Activated effector memory CD4-positive, alpha-beta T cell treated with anti-CD3 and anti-CD28 coated beads, Interleukin-2, amount 50 U/mL, for 16 hours (primary cell): ENCODE measurements around the gene FGD3.
A peak's percentile ranks its signal among the peaks of the same experiment; 100 is the strongest.

Source experiments
- DNase-seq: peaks from one replicate; pipeline ENCODE4 v3.0.0-alpha.2; 2020

FGD3 gene

GRCh38 chr9:93033531-93033930, 86.2 kb downstream of the FGD3 start:
- no peak for DNase-seq

GRCh38 chr9:93035106-93035660, 87.9 kb downstream of the FGD3 start:
- DNase-seq: no peak

- peak; percentile 61 for DNase-seq
Observed at GRCh38 chr9:93035821-93036351, 88.6 kb downstream of the FGD3 start.

DNA sequence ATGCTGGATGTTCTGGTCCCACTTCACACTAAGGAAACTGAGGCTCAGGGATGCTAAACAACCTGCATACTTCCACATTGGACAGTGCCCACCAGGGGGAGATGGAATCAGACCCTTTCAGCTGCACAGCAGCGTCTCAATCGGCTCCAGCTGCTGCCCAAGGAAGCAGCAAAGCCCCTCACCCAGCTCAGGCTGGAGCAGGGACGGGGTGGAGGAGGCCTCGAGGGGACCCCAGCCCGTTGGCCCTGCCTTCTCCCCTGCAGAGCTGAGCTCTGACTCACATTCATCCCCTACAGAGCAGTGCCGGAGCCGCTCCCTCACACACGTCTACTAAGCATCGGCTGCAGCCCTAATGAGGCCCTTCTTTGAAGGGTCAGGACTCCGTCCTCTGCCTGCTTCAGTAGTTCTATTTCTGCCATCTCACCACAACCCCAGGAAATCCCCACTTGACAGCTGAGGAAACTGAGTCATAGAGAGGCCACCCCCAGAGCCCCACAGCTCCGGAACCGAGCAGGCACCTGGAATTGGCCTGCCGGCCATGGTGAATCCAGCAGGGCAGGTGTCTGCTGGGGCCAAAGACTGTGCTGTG, 89.7 kb downstream of the FGD3 start:
- DNase-seq: no peak

DNA sequence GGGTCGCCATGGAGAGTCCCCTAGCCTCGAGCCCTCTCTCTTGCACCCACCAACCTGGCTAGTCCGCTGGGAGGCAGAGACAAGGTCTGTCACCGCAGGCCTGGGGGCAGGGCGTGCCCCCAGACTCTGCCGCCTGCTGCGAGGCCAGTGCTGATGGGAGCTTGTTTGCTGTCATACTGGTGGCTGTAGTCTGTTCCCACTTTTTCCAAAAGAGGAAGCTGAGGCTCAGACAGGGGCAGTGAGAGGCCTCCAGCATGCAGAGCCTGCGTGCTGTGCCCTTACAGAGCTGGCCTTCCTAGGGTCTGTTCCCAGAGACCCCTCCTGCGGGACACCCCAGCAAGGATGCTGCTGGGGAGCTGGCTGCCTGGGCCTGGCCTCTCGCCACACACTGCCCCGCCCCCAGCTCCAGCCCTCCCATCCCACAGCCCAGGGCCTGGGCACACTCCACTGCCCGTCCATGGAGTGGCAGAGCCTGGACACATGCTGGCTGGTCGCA, 90.2 kb downstream of the FGD3 start:
- no peak for DNase-seq

GRCh38 chr9:93038918-93039317, 91.6 kb downstream of the FGD3 start:
- no peak for DNase-seq

DNA sequence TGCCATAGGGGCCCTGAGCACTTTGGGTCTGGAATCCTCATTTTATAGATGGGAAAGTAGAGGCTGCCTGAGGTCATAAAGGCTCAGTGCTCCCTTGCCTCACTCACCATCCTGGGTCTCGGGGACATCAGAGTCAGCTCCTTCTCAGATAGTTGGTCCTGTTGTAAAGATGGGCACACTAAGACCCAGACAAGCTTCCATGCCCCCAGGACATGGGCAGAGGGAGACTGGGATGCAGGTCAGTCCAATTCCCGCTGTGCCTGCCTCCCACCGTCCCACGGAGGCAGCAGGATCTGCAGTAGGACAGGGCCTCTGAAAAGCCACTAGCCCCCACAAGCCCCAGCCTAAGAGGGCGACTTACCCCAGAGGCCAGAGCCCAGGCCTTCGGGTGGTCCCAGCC, 92.1 kb downstream of the FGD3 start:
- no peak for DNase-seq

DNA sequence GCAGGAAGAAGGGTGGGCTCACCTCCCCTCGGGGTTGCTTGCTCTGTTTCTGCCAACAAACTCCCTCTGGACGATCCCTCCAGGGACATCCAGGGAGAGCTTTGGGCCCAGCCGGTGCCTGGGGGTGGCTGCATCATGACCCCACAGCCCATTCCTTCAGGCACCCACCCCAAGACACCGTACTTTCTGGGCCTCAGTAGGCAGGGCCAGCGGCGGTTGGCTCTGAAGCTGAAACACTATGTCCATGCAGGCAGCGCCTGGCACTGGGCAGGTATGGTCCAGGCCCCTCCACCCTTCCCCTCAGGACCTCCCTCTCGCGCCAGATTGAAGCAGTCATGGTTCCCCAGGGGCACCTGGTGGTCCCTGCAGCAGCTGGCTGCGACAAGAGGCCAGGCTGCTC, 92.7 kb downstream of the FGD3 start:
- DNase-seq: no peak

DNA sequence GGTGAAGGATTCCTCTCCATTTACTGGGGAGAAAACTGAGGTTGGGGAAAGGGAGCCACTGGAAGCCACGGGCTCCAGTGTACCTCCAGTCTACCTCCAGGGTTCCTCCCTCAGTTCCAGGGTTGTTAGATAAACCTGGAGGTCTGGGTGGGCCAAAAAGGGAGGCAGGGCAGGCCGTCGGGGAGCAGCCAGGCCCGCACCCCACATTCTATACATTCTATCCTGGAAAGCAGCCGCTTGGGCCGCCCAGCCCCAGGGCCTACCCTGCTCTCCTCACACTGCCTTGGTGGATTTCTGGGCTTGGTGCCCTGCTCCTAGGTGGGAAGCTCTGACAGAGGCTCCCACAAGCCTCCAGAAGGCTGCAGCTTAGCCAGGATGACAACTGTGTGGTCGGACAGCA, 93.1 kb downstream of the FGD3 start:
- DNase-seq: no peak

DNA sequence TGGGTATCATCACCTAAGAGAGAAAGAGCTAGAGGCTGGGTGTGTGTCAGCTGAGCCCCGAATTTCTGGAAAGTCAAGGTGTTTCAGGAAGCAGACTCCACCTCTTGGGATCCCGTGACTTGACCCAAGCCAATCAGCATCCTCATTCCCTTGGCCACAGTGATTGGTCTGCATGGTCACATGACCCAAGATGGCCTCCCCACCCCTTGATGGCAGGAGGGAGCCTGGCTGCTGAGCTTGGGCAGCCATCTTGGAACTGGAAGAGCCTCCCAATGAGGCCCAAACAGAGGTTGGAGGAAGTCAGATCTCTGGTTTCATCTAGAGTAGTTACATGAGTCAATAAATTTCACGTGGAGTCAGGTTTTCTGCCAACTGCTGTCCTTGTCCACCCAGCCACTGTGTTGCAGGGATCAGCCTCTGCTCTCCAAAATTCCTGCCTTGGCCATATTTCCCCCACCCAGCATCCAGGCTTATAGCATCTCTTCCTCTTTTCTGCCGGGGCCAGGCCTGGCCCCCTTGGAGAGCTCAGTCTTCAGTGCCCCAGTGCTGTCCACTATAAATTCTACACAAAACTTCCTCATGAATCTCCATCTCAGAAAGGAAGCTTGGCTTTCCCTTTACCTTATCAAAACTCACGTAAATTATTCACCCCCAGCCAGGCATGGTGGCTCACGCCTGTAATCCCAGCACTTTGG, 93.9 kb downstream of the FGD3 start:
- peak; percentile 62 for DNase-seq

DNA sequence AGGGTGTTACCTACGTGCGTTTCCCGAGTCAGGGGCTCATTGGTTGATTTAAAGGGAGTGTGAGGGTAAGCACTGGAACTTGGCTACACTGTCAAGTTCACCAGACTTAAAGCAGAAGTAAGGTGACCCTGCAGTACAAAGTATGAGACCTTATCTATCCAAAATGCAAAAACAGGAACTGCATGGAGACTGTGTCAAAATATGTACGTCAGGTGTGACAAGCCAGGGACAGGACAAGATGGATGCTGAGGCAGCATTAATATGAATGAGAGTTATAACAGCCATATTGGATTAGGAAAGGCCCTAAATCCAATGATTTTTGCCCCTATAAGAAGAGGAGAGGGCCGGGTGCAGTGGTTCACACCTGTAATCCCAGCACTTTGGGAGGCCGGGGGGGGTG, 95.8 kb downstream of the FGD3 start:
- no peak for DNase-seq

DNA sequence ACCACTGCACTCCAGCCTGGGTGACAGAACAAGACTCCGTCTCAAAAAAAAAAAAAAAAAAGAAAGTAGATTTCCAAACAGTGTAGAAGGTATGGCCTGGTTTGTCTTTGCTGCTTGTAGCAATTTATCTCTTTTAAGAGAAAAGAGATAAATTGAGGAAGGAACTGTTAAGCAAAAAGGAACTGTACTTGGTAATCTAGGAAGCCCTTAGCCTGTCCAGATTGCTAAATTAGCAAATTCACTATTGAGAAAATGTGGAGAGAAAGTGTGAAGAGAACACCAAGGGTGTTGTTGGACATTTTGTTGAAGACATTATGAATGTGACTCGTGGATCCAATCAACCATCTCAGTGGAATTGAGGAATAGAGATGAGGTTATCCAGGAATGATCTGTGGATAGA, 98.2 kb downstream of the FGD3 start:
- DNase-seq: no peak

- DNase-seq: no peak
Observed at GRCh38 chr9:93048566-93049448, 101.5 kb downstream of the FGD3 start.

DNA sequence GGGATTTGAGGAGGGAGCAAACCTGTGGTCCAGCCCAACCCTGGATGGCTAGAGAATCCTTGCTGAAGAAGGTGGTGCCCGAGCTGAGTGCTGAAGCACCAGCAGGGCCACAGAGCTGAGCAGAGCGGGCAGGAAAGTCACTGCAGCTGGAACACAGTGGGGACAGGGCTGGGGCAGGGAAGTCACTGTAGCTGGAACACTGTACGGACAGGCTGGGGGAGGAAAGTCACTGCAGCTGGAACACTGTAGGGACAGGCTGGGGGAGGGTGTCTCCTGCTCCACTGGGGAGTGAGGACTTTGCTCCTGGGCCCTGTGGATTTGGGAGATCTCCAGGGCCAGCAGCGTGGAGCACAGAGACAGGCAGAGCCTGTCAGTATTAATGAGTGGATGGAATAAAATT, 102.2 kb downstream of the FGD3 start:
- no peak for DNase-seq

DNA sequence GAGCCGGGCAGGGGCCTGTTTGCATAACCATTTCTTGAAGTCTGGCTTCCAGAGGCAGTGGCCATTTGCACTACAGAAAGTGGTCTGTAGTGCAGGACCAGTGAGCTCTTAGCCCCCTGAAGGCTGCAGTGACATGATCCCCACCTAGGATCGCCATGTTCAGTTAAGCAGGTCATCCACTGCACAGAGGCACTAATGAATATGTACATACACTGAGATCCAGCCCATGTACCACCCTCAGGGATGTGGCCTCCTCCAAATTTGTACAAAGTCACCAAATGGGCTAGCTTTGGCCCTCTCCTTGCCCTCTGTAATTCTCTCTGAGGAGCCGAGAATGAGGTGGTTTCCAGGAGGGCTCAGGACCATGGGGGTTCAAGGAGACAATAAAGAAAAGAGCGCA, 102.9 kb downstream of the FGD3 start:
- DNase-seq: no peak

- DNase-seq: no peak
Observed at GRCh38 chr9:93051680-93052089, 104.4 kb downstream of the FGD3 start.

- no peak for DNase-seq
Observed at GRCh38 chr9:93052791-93053540, 105.6 kb downstream of the FGD3 start.

DNA sequence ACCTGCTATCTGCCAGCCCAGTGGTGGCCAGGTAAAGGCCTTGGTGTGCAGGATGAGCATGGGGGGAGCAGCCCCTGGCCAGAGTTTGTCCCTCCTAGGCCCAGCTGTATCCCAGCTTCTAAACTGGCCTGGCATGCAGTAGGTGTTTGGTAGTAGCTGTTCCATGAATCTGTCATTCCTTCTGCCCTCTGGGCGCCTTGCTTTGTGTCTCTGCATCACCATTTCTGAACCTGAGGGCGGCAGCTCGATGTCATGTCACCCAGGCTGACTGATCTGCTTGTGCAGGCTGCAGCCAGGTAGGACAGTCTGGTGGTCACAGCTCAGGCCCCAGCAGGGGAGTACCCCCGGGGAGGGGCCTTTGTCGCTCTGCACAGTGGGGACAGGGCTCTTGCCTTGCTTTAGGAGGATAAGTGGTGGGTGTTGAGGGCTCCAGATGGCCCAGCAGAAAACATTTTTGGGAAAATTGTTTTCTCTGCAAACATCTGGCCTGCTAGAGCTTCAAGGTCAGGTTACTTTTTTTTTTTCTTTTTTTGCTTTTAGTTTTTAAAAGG, 106.5 kb downstream of the FGD3 start:
- DNase-seq: no peak

GRCh38 chr9:93054758-93055704, 107.7 kb downstream of the FGD3 start:
- DNase-seq: no peak

DNA sequence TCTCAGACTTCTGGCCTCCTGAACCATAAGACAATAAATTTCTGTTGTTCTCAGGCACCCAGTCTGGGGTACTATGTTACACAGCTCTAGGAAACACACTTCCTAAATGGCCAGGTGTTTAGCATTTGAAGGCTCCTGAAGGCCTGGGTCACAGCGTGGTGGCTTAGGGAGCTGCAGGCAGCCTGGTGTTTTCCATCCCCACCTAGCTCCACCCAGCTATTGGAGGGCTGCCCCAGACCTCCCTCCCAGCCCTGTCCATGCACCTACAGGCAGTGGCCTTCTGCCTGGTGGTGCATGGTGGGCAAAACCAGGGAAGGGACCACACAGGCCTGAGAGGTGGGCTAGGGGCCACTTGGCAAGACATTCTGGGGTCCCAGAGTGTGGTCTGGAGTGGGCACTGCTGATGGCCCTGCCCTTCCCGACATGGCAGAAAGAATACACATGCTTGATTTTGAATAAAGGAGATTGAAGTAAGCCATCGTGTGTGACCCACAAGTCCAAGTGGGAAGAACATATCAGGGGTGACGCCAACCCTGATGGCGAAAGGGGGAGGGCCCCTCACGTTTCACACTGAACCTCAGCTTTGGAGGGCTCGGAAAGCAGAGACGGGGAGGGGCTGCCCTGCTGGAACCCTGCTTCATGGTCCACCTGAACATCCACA, 109.8 kb downstream of the FGD3 start:
- DNase-seq: no peak
